HG03558 (cell line): ENCODE data around the gene SLC27A5.
A peak's percentile ranks its signal among the peaks of the same experiment; 100 is the strongest.
"Not testable (repeated sequence)": the region's sequence is repeated elsewhere in the genome, so short reads cannot be mapped to it uniquely, and the experiment has no call there.

ENCODE experiments used
- ATAC-seq: cut with Tn5 transposase; IDR thresholded peaks from one replicate; pipeline ENCODE4 v1.9.1; 2021; ENCODE audit warnings: moderate number of reproducible peaks; ENCODE audit not compliant: unreplicated experiment; ENCODE audit errors: extremely low read depth

The SLC27A5 gene

DNA sequence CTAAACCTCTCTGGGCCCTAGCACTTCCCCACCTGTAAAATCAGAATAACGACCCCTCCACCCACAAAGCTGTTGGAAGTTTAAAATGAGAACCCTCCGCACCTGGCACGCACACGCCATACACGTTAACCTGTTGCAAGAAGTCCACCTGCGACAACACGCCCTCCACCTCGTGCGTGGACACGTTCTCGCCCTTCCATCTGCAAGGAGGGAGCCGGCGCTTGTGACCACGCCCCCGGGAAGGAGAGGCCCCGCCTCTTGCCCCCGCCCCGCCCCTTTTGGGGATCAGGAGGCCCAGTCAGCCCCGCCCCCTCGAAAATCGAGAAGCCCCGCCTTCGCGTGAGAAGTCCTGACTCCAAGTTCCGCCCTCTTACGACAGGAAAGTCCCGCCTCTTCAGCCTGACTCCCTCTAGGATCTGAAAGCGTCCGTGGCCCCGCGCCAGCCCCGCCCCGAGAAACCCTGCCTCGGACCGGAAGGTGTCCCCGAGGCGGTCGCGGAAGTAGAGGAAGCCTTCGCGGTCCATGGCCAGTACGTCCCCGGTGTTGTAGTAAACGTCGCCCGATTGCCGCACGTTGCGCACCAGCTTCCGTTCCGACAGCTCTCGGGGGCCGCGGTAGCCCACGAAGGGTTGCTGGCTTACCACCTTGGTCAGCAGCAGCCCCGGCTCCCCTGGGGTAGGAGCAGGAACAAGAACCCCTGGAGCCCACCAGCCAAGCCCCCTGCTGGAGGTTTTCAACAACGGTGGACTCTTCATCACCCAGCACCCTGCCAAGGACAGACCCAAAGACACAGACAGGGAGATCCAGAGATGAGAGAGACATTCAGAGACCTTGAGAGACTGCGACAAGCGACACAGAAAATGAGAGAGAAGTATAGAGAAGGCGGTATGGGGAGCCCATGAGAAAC, 12.5 kb downstream of the SLC27A5 start:
- peak; percentile 69 for ATAC-seq

DNA sequence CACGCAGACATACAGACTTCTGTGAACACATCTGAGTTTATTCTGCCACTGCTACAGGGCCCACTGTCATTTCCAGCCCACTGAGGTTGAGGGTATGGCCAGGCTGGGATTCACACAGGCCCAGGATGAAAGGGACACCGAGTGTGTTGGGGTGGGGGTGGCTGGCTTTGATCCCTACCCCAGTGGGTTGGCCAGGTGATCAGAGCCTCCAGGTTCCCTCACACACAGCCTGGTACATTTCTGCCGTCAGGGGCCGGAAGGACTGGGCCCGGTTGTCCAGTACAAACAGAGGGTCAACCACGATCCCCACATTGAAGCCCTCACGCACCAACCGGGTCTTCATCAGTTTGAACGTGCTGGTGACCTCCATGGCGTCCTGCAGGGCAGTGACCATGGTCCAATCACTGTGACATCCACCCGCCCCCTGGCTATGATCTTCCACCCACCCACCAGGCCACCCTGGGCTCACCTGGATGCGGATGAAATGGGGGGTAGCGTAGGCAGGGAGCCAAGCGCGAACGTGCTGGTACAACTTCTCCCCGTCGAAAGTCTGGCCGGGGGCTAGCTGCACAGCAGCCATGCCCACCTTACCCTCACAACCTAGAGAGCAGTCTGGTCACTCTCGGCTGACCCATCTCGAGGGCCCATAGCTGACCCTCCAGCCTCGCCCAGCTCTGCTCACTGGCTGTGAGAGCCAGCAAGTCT, 13.3 kb downstream of the SLC27A5 start:
- no peak for ATAC-seq

DNA sequence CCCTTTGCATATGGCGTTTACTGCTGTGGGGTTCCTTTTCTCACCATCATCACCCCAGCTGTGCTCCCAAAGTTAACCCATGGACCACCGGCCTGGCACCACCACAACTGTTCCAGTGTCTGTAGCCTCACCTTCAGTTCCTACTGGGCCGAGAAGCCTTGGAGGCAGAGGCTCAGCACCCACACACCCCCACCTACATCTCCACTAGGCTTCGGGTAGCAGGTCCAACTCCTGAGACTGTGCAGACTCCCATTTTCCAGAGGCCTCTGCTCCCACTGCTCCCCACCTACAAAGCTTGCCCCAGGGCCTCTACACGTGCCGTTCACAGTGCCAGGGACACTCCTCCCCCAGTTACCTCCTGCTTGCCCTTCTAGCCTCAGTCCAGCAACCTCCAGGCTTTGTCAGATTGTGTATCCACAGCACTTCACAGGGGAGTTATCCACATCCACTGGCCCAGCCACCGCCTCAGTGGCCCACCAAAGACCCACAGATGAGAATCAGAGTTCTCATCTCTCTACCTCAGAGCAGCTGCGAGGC, 14.1 kb downstream of the SLC27A5 start:
- no peak for ATAC-seq

DNA sequence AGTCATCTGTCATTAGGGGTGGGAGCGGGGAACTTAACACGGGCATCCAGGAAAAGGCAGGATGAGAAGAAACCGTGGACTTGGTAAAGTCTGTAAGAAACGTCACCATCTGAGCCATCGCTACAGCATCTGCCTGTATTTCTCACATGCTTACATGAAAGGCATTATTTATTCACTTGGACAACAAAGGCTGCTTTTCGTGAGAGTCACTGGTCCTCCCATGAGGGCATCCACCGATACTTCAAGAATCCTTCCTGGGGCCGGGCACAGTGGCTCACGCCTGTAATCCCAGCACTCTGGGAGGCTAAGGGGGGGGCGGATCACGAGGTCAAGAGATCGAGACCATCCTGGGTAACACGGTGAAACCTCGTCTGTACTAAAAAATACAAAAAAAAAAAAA, 19.5 kb downstream of the SLC27A5 start:
- ATAC-seq, result no peak

DNA sequence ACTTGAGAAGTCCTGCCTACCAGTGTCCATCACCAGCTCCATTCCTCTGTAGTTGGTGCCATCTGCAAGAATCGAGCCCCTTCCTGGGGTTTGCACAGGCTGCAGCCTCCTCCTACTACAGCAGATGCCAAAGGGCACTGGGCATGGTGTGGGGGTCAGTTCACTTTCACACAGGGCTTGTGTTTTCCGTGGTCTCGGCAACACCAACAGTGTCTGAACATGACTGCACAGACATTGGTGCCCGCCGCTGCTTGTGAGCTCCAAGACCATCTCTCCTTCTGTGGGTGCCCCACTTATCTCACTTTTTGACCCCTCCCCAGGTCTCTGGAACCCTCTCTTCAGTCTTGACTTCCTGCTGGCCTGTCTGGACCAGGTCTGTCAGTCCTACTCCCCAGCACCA, 20.4 kb downstream of the SLC27A5 start:
- ATAC-seq, result no peak

DNA sequence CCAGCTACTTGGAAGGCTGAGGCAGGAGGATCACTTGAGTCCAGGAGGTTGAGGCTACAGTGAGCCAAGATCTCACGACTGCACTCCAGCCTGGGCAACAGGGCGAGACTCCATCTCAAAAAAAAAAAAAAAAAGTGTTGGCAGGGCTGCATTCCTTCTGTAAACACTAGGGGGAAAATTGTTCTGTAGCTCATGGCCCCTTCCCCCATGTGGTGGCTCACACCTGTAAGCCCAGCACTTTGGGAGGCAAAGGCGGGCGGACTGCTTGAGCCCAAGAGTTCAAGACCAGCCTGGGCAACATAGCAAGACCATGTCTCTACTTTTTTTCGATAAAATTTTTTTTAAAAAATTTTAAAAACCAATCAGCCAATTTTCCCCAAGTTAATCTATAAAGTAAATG, 27.4 kb downstream of the SLC27A5 start:
- ATAC-seq, result not testable (repeated sequence)

DNA sequence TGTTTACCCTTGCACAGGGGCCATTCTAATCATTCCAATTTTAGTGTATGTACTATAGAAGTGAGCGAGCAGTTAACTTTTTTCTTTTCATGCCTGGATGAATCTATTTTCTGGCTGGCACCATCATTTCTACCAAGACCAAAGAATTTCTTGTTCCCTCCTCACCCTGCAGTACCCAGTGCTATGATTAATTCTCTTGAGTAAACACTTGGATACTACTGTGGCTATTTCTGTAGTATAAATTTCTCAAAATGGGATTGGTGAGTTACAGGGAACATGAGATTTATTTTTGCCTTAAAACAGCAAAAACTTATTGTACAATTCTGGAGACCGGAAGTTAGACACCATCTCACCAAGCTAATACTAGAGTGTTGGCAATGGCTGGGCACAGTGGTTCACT, 28.0 kb downstream of the SLC27A5 start:
- ATAC-seq, result no peak

DNA sequence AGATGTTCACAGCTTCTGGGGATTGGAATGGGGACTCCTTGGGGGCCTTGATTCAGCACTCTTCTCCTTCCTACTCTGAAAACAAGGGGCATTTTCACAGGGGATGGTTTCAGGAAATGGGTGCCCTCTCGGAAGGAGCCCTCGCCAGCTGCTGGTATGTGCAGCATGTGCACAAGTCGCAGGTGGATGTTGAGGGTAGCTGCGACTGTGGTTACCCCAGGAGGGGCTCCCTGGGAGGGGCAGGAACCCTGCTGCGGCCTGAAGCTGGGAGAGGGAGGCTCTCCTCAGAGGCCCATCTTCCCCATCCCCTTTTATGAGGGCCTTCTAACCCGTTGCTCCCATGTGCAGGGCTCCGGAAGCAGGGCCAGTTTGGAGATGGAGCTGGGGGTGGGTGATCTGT, 29.4 kb downstream of the SLC27A5 start:
- no peak for ATAC-seq

DNA sequence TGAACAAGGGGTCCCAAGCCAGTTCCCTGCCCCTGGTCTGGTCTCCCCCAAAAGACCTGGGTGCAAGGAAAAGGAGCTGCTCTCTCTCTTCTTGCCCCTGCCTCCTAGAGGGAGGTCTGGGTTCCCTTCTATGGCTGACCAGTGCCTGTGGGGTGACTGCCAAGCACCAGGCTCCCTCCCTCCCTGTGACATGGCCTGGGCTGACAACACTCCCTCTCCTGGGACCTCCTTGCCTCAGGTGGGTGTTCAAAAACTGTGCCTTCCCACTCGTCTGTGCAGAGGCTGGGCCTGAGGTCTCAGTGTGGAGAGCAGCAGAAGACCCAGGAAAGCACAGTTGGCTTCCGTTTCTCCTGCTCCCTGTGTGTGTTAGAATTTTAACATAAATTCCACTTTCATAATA, 31.0 kb downstream of the SLC27A5 start:
- ATAC-seq, result no peak

DNA sequence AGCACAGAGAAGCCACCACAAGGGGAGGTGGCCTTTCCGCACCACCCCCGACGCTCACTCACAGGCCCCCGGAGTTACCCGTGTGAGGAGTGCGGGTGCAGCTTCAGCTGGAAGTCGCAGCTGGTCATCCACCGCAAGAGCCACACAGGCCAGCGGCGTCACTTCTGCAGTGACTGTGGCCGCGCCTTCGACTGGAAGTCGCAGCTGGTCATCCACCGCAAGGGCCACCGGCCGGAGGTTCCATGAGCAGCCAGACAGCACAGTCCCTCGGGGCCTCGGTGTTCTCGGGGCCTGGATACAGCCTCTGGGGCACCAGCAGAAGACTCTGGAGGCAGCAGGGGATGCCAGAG, 31.3 kb downstream of the SLC27A5 start:
- no peak for ATAC-seq

DNA sequence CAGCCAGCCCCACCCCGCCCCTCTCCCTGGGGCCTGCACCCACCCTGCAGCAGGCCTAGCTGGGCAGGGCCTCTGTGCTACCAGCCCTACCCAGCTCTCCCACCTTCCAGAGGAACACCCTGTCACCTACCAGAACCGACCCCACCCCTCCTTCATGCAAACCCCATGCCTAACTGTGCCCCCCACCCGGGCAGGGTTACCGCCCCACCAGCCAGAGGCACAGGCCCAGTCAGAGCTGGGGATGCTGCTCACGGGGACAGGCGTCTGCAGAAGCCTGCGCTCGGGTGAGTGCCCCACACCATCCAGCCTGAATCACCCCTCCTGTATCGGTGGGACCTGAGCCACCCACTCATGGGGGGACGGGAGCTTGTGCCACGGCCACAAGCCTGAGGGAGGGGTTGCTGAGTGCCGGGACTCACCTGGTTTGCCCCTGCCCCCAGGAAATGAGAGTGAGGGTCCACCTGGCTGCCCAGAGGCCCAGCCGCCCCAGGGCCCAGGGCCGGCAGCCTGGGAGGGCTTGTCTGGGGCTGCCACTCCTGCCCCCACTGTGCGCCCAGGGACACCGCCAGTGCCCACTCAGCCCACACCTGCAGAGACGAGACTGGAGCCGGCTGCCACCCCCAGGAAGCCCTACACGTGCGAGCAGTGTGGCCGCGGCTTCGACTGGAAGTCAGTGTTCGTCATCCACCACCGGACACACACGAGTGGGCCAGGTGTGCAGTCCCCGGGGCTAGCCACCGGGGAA, 31.9 kb downstream of the SLC27A5 start:
- no peak for ATAC-seq

DNA sequence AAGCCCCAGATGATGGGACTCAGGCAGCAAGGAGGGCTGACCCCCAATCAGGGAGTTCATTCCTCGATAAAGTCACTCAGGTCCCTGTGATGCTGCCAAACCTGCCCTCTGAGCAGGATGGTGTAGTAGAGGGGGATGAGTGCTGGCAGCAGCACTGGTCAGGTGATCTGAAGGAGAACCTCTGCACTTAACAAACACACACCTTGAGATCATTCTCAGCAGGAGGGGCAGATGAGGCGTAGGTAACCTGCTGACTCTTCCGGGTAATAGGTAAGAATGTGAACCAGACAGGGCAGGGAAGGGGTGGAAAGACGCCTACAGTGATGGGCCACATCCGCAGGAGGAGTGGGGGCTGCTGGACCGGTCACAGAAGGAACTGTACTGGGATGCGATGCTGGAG, 32.5 kb downstream of the SLC27A5 start:
- no peak for ATAC-seq

DNA sequence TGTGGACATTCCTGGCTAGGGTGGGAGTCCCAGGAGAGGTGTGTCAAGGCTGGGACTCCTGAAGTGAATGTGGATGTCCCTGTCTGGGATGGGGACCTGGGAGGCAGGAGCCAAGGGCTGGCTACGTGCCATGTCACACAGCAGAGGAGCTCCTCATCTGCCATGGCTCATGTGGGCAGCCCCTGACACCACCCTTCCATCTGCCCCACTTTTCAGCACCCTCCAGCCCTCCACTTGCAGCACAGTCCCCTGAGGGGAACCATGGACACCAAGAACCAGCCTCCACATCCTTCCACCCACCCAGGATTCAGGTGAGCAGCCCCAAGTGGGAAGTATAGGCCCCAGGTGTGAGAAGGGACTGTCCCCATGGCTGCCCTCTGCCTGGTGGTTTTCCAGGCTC, 33.9 kb downstream of the SLC27A5 start:
- ATAC-seq, result no peak

DNA sequence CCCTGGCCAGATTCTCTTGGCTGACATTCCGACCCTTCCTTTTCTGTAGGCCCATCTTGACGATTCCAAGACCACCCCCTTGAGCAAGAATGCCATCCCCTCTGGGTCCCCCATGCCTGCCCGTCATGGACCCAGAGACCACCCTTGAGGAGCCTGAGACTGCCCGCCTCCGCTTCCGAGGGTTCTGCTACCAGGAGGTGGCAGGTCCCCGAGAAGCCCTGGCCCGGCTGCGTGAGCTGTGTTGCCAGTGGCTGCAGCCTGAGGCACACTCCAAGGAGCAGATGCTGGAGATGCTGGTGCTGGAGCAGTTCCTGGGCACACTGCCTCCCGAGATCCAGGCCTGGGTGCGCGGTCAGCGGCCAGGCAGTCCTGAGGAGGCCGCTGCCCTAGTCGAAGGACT, 34.7 kb downstream of the SLC27A5 start:
- ATAC-seq, result no peak

DNA sequence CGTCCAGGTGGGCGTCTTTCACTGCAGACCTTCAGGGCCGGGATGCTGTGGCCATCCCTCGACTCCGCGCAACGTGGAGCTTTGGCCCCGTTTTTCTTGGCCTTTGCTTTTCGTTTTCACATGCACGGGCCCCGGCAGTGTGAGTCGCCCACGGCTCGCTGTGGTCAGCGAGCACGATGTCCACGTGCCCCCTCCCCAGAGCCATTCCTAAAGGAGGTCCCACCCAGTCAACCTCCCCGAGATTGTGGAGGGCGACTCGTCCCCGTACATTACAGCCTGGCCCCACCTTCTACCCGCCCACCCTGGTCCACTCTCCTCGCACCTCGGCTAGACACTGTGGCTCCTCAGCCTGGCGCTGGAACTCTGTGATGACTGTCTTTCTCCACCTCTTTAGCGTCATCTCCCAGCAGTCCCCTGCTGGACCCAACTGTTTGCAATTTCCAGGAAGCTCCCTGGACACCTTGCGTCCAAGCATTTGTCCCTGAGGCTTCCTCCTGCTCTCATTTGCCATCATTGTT, 35.2 kb downstream of the SLC27A5 start:
- ATAC-seq, result no peak

DNA sequence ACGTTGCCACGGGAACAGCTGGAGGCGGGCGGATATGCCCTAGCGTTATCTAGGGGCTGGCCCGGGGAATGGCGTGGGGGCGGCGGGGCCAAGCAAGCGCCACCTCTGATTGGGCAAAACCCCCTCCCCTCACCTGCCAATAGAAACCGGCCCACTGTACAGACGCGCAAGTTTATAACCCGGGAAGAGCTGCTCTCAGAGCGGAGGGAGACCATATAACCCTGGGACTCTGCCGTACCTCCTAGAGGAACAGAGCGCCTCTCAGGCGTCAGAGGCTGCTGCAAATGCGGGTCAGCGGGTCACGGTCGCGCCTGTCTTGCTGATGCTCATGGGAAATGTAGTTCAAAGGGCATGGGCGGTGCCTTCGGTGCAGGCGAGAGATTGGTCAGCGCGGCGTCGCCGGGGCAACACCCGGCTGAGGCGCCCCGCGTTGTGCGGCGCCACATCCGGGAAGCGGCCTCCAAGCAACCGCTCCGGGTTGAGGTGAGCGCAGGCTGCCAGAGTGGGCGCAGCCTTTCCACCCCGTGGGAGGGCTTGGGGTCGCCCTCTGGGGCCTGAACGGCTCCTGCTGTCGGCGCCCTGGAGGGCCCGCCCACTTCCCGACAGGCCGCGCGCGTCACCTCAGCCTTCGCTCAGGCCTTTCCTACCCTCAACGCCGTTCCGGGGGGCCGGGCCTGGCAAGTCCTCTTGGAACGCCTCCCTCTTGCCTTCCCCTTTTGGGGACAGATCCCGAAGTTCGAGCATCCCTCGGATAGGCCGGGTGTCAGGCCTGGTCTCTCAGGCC, 35.9 kb downstream of the SLC27A5 start, which contains the start of gene ZNF446:
Gene ZNF446 (plus strand): TSS at position 639 of the 784 bp plus-strand sequence. CDS start 867 bp downstream, outside the sequence.
- peak; percentile 56 for ATAC-seq

DNA sequence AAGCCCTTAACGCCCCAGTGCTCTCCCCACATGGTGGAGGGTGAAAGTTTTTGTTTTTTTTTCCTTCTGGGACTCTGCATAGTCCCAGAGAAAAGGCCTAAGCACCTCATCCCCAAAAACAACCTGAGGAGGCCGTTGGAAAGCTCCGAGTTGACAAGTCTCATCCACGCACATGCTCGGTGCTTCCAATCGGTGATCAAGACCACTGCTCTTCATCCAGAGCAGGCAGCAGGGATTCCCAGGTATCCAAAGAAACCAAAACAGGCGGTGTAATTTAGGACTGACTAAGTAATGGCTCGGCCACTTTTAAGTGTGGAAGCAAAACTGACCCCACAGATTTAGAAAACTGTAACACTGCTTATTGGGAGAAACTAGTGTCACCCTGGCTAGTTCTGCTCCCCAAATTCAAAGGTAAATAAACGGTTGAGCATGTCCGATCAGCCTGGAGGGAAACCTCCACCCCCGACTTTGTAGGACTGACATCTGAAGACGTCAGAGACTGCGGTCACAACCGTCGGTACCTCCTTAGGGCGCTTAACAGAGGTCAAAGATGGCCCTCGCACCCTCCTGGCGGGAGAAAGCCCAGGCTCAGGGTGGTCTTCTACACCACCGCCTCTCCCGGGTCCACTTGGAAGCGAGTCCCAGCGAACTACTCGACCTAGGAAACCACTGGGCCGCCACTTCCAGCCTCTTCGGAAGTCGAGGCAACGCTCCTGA, 36.6 kb downstream of the SLC27A5 start:
- peak; percentile 6 for ATAC-seq

DNA sequence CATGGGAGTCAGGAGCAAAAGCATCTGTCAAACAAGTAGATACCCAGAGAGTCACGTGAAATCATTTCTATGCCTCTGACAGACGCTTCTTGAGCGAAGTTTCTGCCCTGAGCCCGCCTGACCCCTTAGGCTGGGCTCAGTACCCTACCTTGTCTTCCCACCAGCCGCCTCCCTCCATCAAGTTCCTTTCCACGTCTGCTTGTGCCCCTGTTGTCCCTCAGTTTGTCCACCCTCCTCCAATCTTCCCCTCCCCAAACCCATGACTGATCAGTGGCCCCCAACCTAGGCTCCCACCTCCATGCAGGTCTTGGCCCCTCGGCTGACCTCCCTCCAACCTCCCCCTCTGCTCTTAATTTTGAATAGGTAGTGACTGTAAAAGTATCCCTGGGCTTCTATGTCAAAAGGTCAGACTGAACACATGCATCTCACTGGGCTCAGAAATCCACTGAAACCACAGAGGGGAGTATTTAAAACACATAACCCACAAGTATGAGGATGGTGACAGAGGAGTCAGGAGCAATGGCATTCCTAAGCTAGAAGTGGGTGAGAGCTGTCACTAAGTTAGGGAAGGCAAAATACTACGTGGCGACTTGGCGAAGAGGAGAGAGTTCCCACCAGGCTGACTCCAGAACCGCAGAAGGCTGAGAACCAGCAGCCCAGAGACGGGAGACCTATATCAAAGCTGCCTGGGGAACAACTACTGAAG, 37.3 kb downstream of the SLC27A5 start:
- no peak for ATAC-seq
